Activated CD8-positive, alpha-beta memory T cell treated with anti-CD3 and anti-CD28 coated beads for 1 hour (primary cell): ENCODE data around the gene RABEPK.
"Not testable (repeated sequence)": the region's sequence is repeated elsewhere in the genome, so short reads cannot be mapped to it uniquely, and the experiment has no call there.

ENCODE experiments used
- DNase-seq, 2 donors: peaks; one replicate each; pipeline ENCODE4 v3.0.0-alpha.2; 2020; ENCODE audit warnings: low read depth in 1 of 2; ENCODE audit errors: extremely low read depth in 1 of 2

The RABEPK gene

GRCh38 chr9:125200216-125201047 is at the start of gene RABEPK:
TSS of gene RABEPK (plus strand) at chr9:125200542. CDS start at chr9:125203014, 2,472 bp downstream.
- DNase-seq, result peak; percentile 58 to 80

GRCh38 chr9:125151730-125152129 is 48.6 kb upstream of the RABEPK start:
- no peak for DNase-seq

- DNase-seq, result no peak
These were observed 46.5 kb upstream of the RABEPK start for GRCh38 chr9:125153712-125154367.

GRCh38 chr9:125156551-125156950 is 43.8 kb upstream of the RABEPK start:
- no peak for DNase-seq

GRCh38 chr9:125160750-125161149 is 39.6 kb upstream of the RABEPK start:
- DNase-seq, result no peak

- no peak for DNase-seq
These were observed 38.9 kb upstream of the RABEPK start for GRCh38 chr9:125161284-125161918.

GRCh38 chr9:125162891-125163290 is 37.5 kb upstream of the RABEPK start:
- not testable (repeated sequence) for DNase-seq

- DNase-seq, result no peak
These were observed 33.6 kb upstream of the RABEPK start for GRCh38 chr9:125166762-125167161.

GRCh38 chr9:125169895-125170294 is 30.4 kb upstream of the RABEPK start:
- DNase-seq, result no peak

GRCh38 chr9:125172031-125172755 is 28.1 kb upstream of the RABEPK start:
- DNase-seq, result no peak

GRCh38 chr9:125176636-125177035 is 23.7 kb upstream of the RABEPK start:
- DNase-seq, result no peak

- no peak for DNase-seq
These were observed 22.5 kb upstream of the RABEPK start for GRCh38 chr9:125177888-125178287.

- not testable (repeated sequence) for DNase-seq
These were observed 20.6 kb upstream of the RABEPK start for GRCh38 chr9:125179776-125180175.

GRCh38 chr9:125180876-125181275 is 19.5 kb upstream of the RABEPK start:
- no peak for DNase-seq

GRCh38 chr9:125181756-125182155 is 18.6 kb upstream of the RABEPK start:
- DNase-seq, result not testable (repeated sequence)

- no peak for DNase-seq
These were observed 17.3 kb upstream of the RABEPK start for GRCh38 chr9:125183054-125183453.

GRCh38 chr9:125183561-125183960 is 16.8 kb upstream of the RABEPK start:
- no peak for DNase-seq

- DNase-seq, result peak in 1 of 2 donors; percentile 21
These were observed 11.4 kb upstream of the RABEPK start for GRCh38 chr9:125189011-125189360.

GRCh38 chr9:125189361-125190289 is 10.7 kb upstream of the RABEPK start, which contains the start of gene PPP6C:
TSS of gene PPP6C (minus strand) at chr9:125189803. CDS start at chr9:125189718, 85 bp downstream.
- peak; percentile 92 to 97 for DNase-seq

GRCh38 chr9:125190361-125190801 is 10.0 kb upstream of the RABEPK start:
- DNase-seq, result no peak
